ENCODE results near the gene CDH23. TPM values are rescaled to one million over a fixed set of nuclear protein-coding genes. Genes with fewer than 3 reads are reported as not detected.

The CDH23 gene
- total RNA-seq, 2 experiments from 2014 or later, result 4.6 to 5.2 TPM

- CTCF ChIA-PET, result interaction anchor here (0.6 to 2.6 kb wide), 5 partner anchors 11 to 1218 kb away, joined by 3 to 10 read pairs (median 3); partner anchors contain the start of gene VSIR
- intact Hi-C loops (cut with DNase I, micrococcal nuclease), result loop anchor here (5.0 kb wide), 2 partner anchors 58 to 397 kb away; partner anchors contain the start of genes SLC29A3 (in 1 of the 2) and VSIR (in 1 of the 2)
- peak overlapping the region; percentile 67 for H3K4me3 Mint-ChIP-seq
- no peaks in the 10 kb centered on the region for H3K9me3 Mint-ChIP-seq
- H3K27me3 Mint-ChIP-seq, result no peaks in the 10 kb centered on the region
- DNase-seq (no peak), ATAC-seq (ENCODE audit: poor library complexity) (no peak)
- Histone ChIP-seq H3K4me3 (ENCODE audit: low read length) (peak overlapping the region; percentile 39), H3K27me3 (ENCODE audit: control insufficient read depth in 1 of 2, insufficient read depth in 2 of 2, low read length in 2 of 2) (no peaks in the 10 kb centered on the region), H3K36me3 (ENCODE audit: insufficient read depth, low read length) (no peaks in the 10 kb centered on the region), H3K9me3 (ENCODE audit: control insufficient read depth in 1 of 2, insufficient read depth in 1 of 2, low read length in 2 of 2) (no peaks in the 10 kb centered on the region), H3K27ac (ENCODE audit: low read depth in 1 of 2, low read length in 2 of 2) (peak overlapping the region; percentile 74 to 90), H3K4me1 (ENCODE audit: insufficient read depth, low read length) (peaks cover 84% of the 10 kb centered on the region)
- H3K27ac Mint-ChIP-seq, result peak overlapping the region; percentile 98
- no peak for TF ChIP-seq CTCF (IDR thresholded peaks at IDR 0.05)
- POLR2A ChIA-PET, result interaction anchor here (0.6 to 6.1 kb wide), 4 partner anchors 12 to 90 kb away, joined by 3 to 39 read pairs (median 4); no protein-coding TSS in a partner anchor
- H3K4me1 Mint-ChIP-seq (ENCODE audit: low read depth), result peaks cover 68% of the 10 kb centered on the region
- no peaks in the 10 kb centered on the region for H3K36me3 Mint-ChIP-seq (ENCODE audit: low read depth)
These were observed 317.9 kb downstream of the CDH23 start for GRCh38 chr10:71714592-71714991.

GRCh38 chr10:71715026-71715425 is 318.3 kb downstream of the CDH23 start:
- H3K4me3 ChIP-seq (ENCODE audit: low read length), result peak overlapping the region; percentile 39
- DNase-seq (no peak), ATAC-seq (ENCODE audit: poor library complexity) (no peak)
- H3K36me3 ChIP-seq (ENCODE audit: insufficient read depth, low read length), result no peaks in the 10 kb centered on the region
- Mint-ChIP-seq H3K27ac (peak overlapping the region; percentile 98), H3K36me3 (ENCODE audit: low read depth) (no peaks in the 10 kb centered on the region), H3K4me1 (ENCODE audit: low read depth) (peaks cover 64% of the 10 kb centered on the region), H3K27me3 (no peaks in the 10 kb centered on the region), H3K4me3 (peak overlapping the region; percentile 20), H3K9me3 (no peaks in the 10 kb centered on the region)
- ChIA-PET POLR2A (interaction anchor here (0.9 to 6.1 kb wide), 3 partner anchors 12 to 52 kb away, joined by 3 to 39 read pairs (median 4); no protein-coding TSS in a partner anchor), CTCF (interaction anchor here (0.6 to 2.6 kb wide), 4 partner anchors 18 to 1219 kb away, joined by 3 to 10 read pairs (median 4); partner anchors contain the start of gene VSIR)
- no peaks in the 10 kb centered on the region for H3K27me3 ChIP-seq (ENCODE audit: control insufficient read depth in 1 of 2, insufficient read depth in 2 of 2, low read length in 2 of 2)
- intact Hi-C loops (cut with DNase I, micrococcal nuclease), result no loop called here
- peak overlapping the region; percentile 74 to 90 for H3K27ac ChIP-seq (ENCODE audit: low read depth in 1 of 2, low read length in 2 of 2)
- TF ChIP-seq CTCF (IDR thresholded peaks at IDR 0.05), result no peak
- H3K9me3 ChIP-seq (ENCODE audit: control insufficient read depth in 1 of 2, insufficient read depth in 1 of 2, low read length in 2 of 2), result no peaks in the 10 kb centered on the region
- peaks cover 88% of the 10 kb centered on the region for H3K4me1 ChIP-seq (ENCODE audit: insufficient read depth, low read length)

- no peaks in the 10 kb centered on the region for H3K9me3 ChIP-seq (ENCODE audit: control insufficient read depth in 1 of 2, insufficient read depth in 1 of 2, low read length in 2 of 2)
- no peaks in the 10 kb centered on the region for H3K36me3 ChIP-seq (ENCODE audit: insufficient read depth, low read length)
- peak overlapping the region; percentile 98 for H3K27ac Mint-ChIP-seq
- no peaks in the 10 kb centered on the region for H3K27me3 Mint-ChIP-seq
- no peak for TF ChIP-seq CTCF (IDR thresholded peaks at IDR 0.05)
- H3K4me3 Mint-ChIP-seq, result no peak overlapping the region
- no peaks in the 10 kb centered on the region for H3K9me3 Mint-ChIP-seq
- H3K27me3 ChIP-seq (ENCODE audit: control insufficient read depth in 1 of 2, insufficient read depth in 2 of 2, low read length in 2 of 2), result no peaks in the 10 kb centered on the region
- peaks cover 88% of the 10 kb centered on the region for H3K4me1 ChIP-seq (ENCODE audit: insufficient read depth, low read length)
- ATAC-seq (ENCODE audit: poor library complexity), result no peak
- ChIA-PET CTCF (interaction anchor here (1.4 to 2.6 kb wide), 2 partner anchors 33 to 57 kb away, joined by 3 to 10 read pairs; partner anchors contain the start of gene VSIR), POLR2A (interaction anchor here (1.3 to 6.1 kb wide), 4 partner anchors 11 to 36 kb away, joined by 3 to 39 read pairs (median 5); no protein-coding TSS in a partner anchor)
- intact Hi-C loops (cut with DNase I, micrococcal nuclease), result no loop called here
- peaks cover 55% of the 10 kb centered on the region for H3K4me1 Mint-ChIP-seq (ENCODE audit: low read depth)
- H3K4me3 ChIP-seq (ENCODE audit: low read length), result peak overlapping the region; percentile 39
- H3K27ac ChIP-seq (ENCODE audit: low read depth in 1 of 2, low read length in 2 of 2), result peak overlapping the region; percentile 74 to 90
- no peak for DNase-seq
- no peaks in the 10 kb centered on the region for H3K36me3 Mint-ChIP-seq (ENCODE audit: low read depth)
These were observed 319.1 kb downstream of the CDH23 start for GRCh38 chr10:71715860-71716259.
